NCI-H524 treated with DMSO at 0.1 percent for 48 hours (cell line): ENCODE measurements around the gene TIMP3.

Experiments
- DNase-seq: peaks from one replicate; lab custom pipeline; 2025; lab: John Stamatoyannopoulos, UW

Gene TIMP3

GRCh38 chr22:32855045-32855756 is 53.7 kb downstream of the TIMP3 start:
- no peak for DNase-seq

- DNase-seq: peak; percentile 64
Observed at GRCh38 chr22:32858121-32858703, 56.7 kb downstream of the TIMP3 start.

- DNase-seq: no peak
Observed at GRCh38 chr22:32858957-32859356, 57.5 kb downstream of the TIMP3 start.

- no peak for DNase-seq
Observed at GRCh38 chr22:32859743-32860142, 58.2 kb downstream of the TIMP3 start.

GRCh38 chr22:32861330-32861729 is 59.8 kb downstream of the TIMP3 start:
- no peak for DNase-seq

- DNase-seq: no peak
Observed at GRCh38 chr22:32862083-32862482, 60.6 kb downstream of the TIMP3 start.

- DNase-seq: no peak
Observed at GRCh38 chr22:32862936-32863661, 61.6 kb downstream of the TIMP3 start.

GRCh38 chr22:32864041-32864440 is 62.5 kb downstream of the TIMP3 start:
- DNase-seq: no peak

- no peak for DNase-seq
Observed at GRCh38 chr22:32864596-32864995, 63.1 kb downstream of the TIMP3 start.

- no peak for DNase-seq
Observed at GRCh38 chr22:32866953-32867352, 65.4 kb downstream of the TIMP3 start.

GRCh38 chr22:32868946-32869345 is 67.4 kb downstream of the TIMP3 start:
- DNase-seq: no peak

- DNase-seq: no peak
Observed at GRCh38 chr22:32870474-32870873, 69.0 kb downstream of the TIMP3 start.

GRCh38 chr22:32873604-32874003 is 72.1 kb downstream of the TIMP3 start:
- DNase-seq: peak; percentile 4

GRCh38 chr22:32874385-32874784 is 72.9 kb downstream of the TIMP3 start:
- DNase-seq: peak; percentile 40

GRCh38 chr22:32874976-32875375 is 73.5 kb downstream of the TIMP3 start:
- DNase-seq: no peak

- no peak for DNase-seq
Observed at GRCh38 chr22:32876516-32876915, 75.0 kb downstream of the TIMP3 start.

GRCh38 chr22:32877196-32877595 is 75.7 kb downstream of the TIMP3 start:
- no peak for DNase-seq

GRCh38 chr22:32879550-32879949 is 78.0 kb downstream of the TIMP3 start:
- DNase-seq: no peak

GRCh38 chr22:32880061-32880460 is 78.6 kb downstream of the TIMP3 start:
- no peak for DNase-seq

GRCh38 chr22:32880505-32880892 is 79.0 kb downstream of the TIMP3 start:
- no peak for DNase-seq

- DNase-seq: peak; percentile 43
Observed at GRCh38 chr22:32880893-32881596, 79.5 kb downstream of the TIMP3 start.

GRCh38 chr22:32882360-32882755 is 80.9 kb downstream of the TIMP3 start:
- DNase-seq: no peak
